ENCODE measurements around the gene PTOV1.

GRCh38 chr19:49829200-49829599, 21.8 kb upstream of the PTOV1 start:
- TF ChIP-seq USF2 (CRISPR knock-in tag; IDR thresholded peaks at IDR 0.05) (no peak), E2F4 (CRISPR knock-in tag; IDR thresholded peaks at IDR 0.05; ENCODE audit: borderline replicate concordance, low read depth) (no peak), MYBL2 (CRISPR knock-in tag; IDR thresholded peaks at IDR 0.05) (no peak), MAX (CRISPR knock-in tag; IDR thresholded peaks at IDR 0.05) (no peak), CTCF (IDR thresholded peaks at IDR 0.05) (no peak), ATF2 (CRISPR knock-in tag; IDR thresholded peaks at IDR 0.05; ENCODE audit: borderline replicate concordance, low read depth) (no peak), PREB (CRISPR knock-in tag; IDR thresholded peaks at IDR 0.05; ENCODE audit: borderline replicate concordance) (no peak), ZNF263 (CRISPR knock-in tag; IDR thresholded peaks at IDR 0.05; ENCODE audit: low read depth) (no peak)

All from WTC11 (cell line).